A673 (cell line): ENCODE data around the gene LHPP.

ENCODE experiments used
- EZH2 ChIP-seq: fragments of 200-600 bp; sonication (generic); IDR thresholded peaks from 2 replicates; pipeline ENCODE4 v1.6.1; 2017; ENCODE audit warnings: borderline replicate concordance, low read depth, mild to moderate bottlenecking, mixed read lengths, antibody characterized with exemption, low read length; ENCODE audit not compliant: poor library complexity, severe bottlenecking
- TF ChIP-seq, protein P1 (sequence below): fragments of 300-800, 200-600 bp; sonication (generic); conservative IDR thresholded peaks from 2 replicates; pipeline ENCODE4 v1.5.1; 2017; ENCODE audit warnings: low read depth, mild to moderate bottlenecking, antibody characterized with exemption, low read length, moderate library complexity, mixed read lengths

- TF ChIP-seq, protein P1, sequence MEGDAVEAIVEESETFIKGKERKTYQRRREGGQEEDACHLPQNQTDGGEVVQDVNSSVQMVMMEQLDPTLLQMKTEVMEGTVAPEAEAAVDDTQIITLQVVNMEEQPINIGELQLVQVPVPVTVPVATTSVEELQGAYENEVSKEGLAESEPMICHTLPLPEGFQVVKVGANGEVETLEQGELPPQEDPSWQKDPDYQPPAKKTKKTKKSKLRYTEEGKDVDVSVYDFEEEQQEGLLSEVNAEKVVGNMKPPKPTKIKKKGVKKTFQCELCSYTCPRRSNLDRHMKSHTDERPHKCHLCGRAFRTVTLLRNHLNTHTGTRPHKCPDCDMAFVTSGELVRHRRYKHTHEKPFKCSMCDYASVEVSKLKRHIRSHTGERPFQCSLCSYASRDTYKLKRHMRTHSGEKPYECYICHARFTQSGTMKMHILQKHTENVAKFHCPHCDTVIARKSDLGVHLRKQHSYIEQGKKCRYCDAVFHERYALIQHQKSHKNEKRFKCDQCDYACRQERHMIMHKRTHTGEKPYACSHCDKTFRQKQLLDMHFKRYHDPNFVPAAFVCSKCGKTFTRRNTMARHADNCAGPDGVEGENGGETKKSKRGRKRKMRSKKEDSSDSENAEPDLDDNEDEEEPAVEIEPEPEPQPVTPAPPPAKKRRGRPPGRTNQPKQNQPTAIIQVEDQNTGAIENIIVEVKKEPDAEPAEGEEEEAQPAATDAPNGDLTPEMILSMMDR: no peak
- no peak for TF ChIP-seq EZH2
Observed at GRCh38 chr10:124625831-124626238, 164.2 kb downstream of the LHPP start.
